Measurements from ENCODE around the gene KANSL1.
"Not testable (repeated sequence)": the region's sequence is repeated elsewhere in the genome, so short reads cannot be mapped to it uniquely, and the experiment has no call there.

Gene KANSL1

DNA sequence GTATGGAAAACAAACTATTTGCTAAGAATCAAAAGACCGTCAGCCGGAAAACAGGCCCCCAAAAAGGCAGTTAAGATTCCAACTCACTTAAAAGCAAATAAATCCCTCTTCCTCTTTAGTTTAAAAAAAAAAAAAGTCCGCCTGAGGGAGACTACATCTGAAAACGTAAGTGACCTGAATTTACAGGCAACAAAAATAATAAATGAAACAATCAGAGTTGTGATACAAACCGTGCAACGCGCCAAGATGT, 1.1 kb downstream of the KANSL1 start:
- no peak for DNase-seq (ENCODE audit: low read depth, low spot score)

DNA sequence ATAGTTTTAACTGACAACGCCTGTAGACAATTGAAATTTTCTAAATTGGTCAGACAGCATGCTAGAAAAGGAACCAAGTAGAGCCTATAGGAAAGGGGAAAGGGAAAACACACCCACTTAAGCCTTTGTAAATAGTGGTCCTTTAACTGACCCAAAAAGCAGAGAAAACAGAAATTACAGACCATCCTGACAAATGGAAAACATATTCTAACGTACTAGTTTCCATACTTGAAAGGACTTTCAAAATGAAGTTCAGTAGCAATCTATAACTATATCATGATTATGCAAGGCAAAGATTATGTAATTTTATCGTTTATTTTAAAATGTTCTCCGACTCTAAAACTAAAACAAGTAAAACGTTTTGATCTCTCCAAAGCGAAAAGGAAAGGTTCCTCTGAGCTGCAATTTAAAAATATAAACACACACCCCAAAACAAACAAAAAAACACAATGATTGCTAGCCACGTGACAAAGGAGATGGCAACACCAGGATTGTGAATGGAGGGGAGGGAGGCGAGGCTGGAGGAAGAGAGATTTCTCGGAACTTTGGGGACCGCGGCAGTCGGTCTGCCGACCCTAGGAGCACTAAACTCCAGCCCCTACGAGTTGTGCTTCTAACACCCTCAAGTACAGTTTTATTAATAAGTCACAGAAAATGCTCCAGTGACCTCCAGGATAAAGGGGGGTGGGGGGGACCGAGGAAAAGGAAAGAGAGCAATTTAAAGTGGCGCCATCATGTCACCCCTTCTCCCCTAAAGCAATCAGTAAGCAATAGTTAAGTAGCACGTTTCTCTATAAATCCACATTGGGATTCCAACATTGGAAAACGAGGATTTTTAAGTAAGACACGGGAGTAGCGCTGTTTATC, 1.7 kb downstream of the KANSL1 start:
- DNase-seq (ENCODE audit: low read depth, low spot score): no peak

DNA sequence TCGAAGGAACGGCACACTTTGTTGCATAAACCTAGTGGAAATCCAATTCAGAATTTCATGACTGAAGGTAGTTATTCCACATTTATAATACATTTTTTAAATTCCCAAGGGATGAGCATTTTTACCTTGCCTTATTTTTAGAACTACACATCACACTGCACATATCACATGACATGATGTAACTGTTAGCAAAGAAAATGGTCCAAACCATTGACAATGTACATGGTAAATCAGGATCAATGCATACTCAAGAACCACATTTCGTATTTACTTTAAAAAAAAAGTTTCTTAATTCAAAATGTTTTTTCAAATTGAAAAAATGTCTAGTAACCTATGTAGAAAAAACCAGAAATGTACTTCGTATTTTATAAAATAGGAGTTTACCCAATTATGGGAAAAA, 2.5 kb downstream of the KANSL1 start:
- DNase-seq (ENCODE audit: low read depth, low spot score): no peak

DNA sequence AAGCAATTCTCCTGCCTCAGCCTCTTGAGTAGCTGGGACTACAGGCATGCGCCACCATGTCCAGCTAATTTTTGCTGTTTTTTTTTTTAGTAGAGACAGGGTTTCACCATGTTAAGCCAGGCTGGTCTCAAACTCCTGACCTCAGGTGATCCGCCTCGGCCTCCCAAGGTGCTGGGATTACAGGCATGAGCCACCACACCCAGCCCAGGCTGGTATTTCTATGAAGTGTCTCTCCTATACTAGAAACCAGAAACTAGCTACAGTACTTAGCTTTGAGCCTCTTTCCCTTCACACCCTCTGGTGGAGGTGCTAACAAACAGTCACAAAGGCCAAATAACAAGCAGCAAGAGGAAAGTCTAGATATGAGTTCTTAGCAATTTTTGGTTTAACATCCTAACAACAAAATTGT, 6.4 kb downstream of the KANSL1 start:
- DNase-seq (ENCODE audit: low read depth, low spot score): not testable (repeated sequence)

DNA sequence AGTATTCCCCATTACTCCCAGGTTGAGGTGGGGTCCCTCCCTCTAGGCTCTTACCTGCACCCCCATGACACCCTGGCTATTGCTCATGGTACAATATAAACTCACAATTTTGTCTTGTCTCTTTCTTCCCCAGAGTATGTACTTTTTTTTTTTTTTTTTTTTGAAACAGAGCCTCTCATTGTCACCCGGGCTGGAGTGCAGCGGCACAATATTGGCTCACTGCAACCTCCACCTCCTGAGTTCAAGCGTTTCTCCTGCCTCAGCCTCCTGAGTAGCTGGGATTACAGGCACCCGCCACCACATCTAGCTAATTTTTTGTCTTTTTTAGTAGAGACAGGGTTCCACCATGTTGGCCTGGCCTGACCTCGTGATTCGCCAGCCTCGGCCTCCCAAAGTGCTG, 8.5 kb downstream of the KANSL1 start:
- DNase-seq (ENCODE audit: low read depth, low spot score): no peak

DNA sequence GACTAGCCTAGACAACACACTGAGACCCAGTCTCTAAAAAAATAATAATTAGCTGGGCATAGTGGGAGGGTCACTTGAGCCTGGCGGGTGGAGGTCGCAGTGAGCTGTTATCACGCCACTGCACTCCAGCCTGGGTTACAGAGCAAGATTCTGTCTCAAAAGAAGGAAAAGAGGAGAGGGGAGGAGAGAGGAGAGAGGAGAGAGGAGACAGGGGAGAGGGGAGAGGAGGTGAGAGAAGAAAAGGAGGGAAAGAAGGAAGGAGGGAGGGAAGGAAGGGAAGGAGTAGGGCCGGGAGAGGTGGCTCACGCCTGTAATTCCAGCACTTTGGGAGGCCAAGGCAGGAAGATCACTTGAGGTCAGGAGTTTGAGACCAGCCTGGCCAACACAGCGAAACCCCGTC, 9.8 kb downstream of the KANSL1 start:
- not testable (repeated sequence) for DNase-seq (ENCODE audit: low read depth, low spot score)

DNA sequence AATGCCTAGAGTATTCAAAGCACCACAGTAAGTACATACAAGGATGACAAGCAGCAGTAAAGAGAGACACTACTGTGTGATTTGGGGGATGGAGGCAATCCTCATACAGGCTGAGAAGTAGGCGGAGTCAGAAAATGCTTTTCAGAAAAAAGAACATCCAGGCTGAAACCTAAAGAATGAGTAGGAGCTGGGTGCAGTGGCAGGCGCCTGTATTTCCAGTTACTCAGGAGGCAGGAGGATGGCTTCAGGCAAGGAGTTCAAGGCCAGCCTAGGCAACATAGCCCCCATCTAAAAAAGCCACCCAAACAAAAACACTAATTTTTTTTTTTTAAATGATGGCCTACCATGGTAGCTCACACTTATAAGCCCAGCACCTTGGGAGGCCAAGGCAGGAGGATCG, 10.3 kb downstream of the KANSL1 start:
- DNase-seq (ENCODE audit: low read depth, low spot score): no peak

DNA sequence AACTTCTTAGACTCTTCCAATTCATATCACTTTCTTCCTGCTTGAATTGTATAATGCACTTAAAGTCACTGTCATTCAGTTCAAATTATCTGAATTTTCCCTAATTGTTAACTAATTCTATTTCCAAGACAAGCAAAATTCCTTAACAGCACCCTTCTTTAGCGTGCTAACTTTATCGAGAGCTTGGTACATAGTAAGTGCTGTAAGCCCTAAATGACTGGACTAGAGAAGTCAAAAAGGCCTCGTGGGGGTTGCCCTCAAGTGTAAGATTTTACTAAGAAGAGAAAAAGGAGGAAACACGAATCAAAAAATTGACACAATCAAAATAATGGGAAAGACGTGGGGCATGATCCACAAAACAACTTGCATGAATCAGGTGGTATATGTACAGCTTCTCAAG, 11.3 kb downstream of the KANSL1 start:
- DNase-seq (ENCODE audit: low read depth, low spot score): no peak

DNA sequence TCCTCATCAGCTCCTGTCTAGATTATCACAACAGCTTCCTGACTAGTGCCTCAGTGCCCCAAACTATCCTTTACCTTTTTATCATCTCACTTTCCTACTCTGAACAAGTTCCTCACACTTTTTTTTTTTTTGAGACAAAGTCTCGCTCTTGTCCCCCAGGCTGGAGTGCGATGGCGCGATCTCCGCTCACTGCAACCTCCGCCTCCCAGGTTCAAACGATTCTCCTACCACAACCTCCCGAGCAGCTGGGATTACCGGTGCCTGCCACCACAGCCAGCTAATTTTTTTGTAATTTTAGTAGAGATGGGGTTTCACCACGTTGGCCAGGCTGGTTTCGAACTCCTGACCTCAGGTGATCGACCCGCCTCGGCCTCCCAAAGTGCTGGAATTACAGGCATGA, 11.9 kb downstream of the KANSL1 start:
- DNase-seq (ENCODE audit: low read depth, low spot score): not testable (repeated sequence)

DNA sequence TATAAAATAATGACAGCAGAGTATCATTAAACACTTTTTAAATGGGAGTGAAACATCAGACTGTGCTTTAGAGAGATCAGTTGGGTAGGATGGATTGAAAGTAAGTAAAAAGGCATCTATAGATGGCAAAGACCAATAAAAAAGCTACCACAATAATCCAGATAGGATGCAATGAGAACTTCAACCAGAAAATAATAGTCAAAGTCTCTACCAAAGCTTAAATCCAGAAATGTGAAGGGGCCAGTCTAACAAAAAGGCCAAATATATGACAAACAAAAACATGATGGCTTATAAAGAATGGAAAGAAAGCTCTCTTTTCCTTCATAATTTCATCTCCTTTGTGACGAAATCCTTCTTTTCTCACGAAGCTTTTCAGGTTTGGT, 12.3 kb downstream of the KANSL1 start:
- no peak for DNase-seq (ENCODE audit: low read depth, low spot score)

DNA sequence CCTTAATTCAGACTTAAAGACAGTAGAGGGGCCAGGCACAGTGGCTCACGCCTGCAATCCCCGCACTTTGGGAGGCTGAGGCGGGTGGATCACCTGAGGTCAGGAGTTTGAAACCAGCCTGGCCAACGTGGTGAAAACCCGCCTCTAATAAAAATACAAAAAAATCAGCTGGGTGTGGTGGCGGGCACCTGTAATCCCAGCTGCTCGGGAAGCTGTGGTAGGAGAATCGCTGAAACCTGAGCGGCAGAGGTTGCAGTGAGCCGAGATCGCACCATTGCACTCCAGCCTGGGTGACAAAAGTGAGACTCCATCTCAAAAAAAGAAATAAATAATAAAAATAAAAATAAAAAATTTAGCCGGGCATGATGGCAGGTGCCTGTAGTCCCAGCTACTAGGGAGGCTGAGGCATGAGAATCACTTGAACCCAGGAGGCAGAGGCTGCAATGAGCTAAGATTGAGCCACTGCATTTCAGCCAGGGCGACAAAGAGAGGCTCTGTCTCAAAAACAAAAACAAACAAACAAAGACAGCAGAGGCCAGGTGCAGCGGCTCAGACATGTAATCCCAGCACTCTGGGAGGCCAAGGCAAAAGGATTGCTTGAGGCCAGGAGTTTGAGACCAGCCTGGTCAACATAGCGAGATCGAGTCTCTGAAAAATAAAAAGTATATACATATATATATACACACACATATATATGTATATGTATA, 12.9 kb downstream of the KANSL1 start:
- not testable (repeated sequence) for DNase-seq (ENCODE audit: low read depth, low spot score)

DNA sequence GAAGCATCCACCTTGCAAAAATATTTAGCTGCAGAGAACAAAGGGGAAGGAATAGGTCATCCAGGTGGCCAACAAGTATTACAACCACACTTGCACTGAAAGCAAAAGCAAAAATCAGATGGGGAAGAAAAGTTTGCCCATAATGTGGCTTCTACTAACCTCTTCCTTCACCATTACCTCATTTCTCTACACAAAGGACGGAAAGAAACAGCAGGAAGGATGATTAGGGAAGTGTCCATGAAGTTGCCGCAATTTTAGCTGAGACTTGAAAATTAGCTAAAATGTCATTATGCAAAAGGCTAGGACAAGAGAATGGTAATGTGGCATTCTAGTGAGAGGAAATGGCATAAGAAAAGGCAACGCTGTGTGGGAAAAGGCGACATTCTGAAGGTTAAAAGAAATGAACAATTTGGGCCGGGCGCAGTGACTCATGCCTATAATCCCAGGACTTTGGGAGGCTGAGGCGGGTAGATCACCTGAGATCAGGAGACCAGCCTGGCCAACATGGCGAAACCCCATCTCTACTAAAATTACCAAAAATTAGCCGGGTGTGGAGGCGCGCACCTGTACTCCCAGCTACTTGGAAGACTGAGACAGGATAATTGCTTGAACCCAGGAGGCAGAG, 13.7 kb downstream of the KANSL1 start:
- DNase-seq (ENCODE audit: low read depth, low spot score): no peak

DNA sequence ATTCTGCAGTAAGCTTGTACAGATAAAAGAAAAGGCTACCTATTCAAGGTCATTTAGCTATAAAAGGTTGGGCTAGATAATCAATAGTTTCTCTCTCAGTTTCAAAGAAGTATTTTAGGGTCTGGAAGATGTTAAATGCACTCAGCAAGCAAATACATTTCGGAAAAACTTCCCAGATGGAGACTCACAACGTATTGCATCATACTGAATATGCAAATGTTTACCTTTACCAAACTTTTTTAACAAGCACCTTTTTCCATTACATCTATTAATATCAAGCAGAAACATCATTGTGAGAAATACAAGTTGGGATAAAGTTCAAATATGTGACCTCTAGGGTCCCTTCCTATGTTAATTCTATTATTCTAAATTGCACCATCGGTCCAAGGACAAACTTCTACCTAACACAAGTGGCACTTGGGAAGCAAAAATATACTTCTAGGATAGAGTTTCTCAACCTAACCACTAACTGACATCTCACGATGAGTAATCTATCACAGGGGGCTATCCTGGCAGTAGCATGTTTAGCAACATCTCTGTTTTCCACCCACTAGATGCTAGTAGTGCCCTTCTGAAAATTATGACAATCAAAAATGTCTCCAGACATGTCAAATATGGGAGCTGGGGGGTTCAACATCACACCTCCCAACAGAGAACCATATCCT, 14.5 kb downstream of the KANSL1 start:
- DNase-seq (ENCODE audit: low read depth, low spot score): no peak

DNA sequence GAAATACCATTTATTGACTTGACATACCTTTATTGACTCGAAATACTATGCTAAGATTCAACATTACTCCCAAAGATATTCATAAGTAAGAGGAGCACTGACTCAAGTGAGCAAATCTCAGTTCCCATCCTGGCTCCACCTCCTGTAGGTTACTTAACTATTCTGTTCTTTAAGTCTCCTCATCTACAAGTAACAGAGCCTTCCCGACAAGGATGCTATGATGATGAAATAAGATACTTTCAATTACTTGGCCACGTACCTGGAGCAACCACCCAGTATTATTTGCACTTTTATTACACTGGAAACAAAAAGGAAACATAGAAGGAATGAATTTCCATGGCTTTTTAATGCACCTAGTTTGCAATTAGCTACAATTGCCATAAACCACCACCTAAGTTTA, 16.3 kb downstream of the KANSL1 start:
- DNase-seq (ENCODE audit: low read depth, low spot score): no peak

DNA sequence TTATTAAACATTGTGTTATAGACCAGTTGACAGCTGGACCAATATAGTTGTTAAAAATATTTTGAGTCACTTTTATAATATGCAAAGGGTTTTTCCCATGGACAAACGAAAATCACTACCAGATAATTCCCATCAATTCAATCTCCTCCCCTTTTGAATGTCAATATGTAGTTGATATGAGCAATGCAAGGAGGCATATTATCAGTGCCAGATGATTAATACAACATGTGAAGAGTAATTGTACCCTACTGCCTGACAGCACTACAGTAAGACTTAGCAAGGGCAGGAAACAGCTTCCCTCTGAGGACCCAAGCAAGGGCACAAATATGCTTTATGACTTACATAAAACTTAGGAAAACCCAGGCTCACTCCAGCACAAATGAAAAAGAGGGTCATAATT, 17.3 kb downstream of the KANSL1 start:
- DNase-seq (ENCODE audit: low read depth, low spot score): no peak

DNA sequence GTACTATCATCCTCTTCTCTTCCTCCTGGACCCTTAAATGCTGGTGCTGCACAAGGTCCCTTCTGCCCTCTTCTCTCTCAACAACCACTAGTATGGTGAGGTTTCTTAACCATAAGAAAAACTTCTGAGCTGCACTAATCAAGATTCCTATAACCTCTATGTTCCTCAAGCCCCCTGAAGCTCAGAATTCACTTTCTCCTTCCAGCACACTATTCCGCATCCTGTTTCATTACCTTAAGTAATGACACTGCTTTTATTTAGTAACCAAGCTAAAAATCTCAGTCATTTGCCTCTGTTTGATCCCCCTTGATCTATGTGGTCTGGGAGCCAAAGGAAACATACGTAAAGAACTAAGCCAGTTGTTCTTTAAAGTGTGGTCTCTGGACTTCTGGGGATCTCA, 20.1 kb downstream of the KANSL1 start:
- DNase-seq (ENCODE audit: low read depth, low spot score): no peak

DNA sequence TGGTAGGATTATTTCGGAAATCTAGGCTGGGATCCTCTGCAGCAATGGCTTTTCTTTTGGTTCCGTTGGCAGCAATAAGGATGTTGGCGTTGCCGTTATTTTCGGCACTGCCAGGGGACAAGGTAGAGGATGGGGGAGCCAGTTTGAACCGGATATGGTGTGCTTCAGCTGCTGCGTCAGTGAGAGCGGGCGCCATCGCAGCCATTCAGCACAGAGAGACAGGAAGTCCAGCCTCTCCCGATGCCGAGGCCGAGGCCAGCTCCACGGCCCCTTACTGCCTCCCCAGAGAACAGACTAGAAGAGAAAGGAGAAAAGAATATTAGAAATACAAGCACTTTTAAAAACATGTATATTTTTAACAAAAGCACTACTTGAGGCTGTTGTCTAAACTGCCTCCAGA, 21.3 kb downstream of the KANSL1 start:
- DNase-seq (ENCODE audit: low read depth, low spot score): no peak

DNA sequence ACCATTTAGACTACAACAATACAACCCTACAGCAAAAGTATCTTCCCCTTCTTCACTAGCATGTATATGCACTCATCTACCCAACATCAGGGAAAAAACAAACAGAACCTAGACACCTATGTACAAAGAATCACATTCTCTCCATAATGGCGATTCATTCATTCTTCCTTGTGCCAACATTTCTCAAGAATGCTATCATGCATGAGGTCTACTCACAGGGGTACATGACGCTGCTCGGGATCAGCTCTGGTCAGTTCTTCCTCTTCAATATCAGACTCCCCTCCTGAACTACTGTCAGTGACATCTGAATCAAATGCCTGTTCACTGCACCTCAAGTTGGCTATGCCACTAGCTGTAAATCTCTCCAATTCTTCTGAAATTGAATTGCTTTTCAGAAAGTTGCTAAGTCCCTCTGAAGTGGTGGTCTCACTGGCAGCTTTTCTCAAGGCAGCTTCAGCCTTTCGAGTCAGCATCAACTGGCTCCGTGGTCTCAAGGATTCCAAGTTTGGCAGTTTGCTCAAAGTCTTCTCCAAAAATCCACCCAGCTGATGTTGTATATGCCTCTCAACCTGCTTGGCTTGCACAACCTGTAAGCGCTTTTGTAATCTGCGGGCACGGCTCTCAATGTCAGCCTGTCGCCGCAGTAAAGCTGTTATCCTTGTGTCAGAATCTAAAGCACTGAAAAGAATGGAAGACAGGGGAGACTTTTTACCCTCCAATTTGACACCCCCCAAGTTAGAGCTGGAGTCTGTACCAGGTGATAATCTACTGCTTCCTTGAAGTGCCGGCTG, 22.4 kb downstream of the KANSL1 start:
- DNase-seq (ENCODE audit: low read depth, low spot score): no peak

DNA sequence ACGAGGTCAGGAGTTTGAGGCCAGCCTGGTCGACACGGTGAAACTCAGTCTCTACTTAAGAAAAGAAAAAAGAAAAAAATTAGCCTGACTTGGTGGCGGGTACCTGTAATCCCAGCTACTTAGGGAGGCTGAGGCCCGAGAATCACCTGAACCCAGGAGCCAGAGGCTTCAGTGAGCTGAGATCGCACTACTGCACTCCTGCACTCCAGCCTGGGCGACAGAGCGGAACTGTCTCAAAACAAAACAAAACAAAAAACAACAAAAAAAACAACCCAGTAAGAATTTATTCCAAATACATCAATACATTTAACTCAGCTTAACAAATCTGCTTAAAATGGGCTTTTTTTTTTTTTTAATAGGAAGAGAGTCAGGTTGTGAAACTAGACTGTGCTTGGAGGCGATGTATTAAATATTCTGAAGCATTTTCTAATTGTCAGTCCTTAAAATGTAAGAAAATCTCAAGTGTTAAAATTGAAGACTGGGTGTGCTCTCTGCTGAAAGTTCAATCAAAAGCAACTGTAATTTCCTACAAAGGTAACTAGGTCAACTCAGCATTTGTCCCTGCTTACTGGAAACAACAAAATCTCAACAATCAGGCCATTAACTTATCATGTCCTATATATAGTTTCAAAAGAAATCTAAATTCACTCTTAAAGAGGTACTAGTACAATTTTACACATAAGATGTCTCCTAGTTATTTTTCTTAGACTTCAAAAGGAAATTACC, 23.2 kb downstream of the KANSL1 start:
- DNase-seq (ENCODE audit: low read depth, low spot score): no peak

DNA sequence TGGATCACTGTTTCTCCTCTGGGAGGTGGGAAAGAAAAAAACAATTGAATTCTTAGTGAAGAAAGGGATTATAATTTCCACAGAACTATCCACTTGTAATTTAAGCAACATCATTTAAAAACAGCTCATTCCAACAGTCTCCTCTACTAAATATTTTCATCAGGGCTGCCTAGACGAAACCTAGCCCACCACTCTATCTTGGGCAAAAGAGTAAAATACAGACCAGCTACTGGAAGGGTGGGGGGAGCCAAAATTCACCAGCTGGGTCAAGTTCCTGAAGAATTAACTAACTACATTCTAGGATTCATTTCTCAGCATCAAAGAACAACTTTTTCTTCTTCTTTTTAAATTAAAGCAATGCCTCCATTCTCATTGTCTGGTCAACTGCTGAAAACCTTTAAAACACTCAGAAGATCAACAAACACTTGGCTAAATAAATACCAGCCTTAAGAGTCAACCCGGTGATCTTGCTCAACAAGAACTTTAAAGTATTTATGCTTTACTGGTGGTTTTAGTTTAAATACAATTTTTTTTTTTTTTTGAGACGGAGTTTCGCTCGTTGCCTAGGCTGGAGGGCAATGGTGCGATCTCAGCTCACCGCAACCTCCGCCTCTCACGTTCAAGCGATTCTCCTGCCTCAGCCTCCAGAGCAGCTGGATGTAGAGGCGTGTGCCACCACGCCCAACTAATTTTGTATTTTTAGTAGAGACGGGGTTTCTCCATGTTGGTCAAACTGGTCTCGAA, 25.2 kb downstream of the KANSL1 start:
- DNase-seq (ENCODE audit: low read depth, low spot score): no peak

All from brain pericyte (primary cell).